Osteocyte (in vitro differentiated cells): ENCODE measurements around the gene CACNA1C. TPM values are rescaled to one million over a fixed set of nuclear protein-coding genes. Genes with fewer than 3 reads are reported as not detected.
"Not testable (repeated sequence)": the region's sequence is repeated elsewhere in the genome, so short reads cannot be mapped to it uniquely, and the experiment has no call there.

Experiments used
- DNase-seq: peaks from one replicate; pipeline ENCODE4 v3.0.0; 2021; ENCODE audit warnings: mixed read lengths; ENCODE audit not compliant: unreplicated experiment; ENCODE audit errors: extremely low spot score
- H3K27ac Mint-ChIP-seq: one replicate; pipeline ENCODE4 v1.8.0; 2021; ENCODE audit warnings: mild to moderate bottlenecking, mixed read lengths; ENCODE audit not compliant: unreplicated experiment
- H3K27me3 Mint-ChIP-seq: one replicate; pipeline ENCODE4 v1.8.0; 2021; ENCODE audit warnings: mixed read lengths; ENCODE audit not compliant: unreplicated experiment
- H3K36me3 Mint-ChIP-seq: one replicate; pipeline ENCODE4 v1.8.0; 2021; ENCODE audit warnings: mixed read lengths; ENCODE audit not compliant: unreplicated experiment
- H3K4me1 Mint-ChIP-seq: one replicate; pipeline ENCODE4 v1.8.0; 2021; ENCODE audit warnings: mixed read lengths; ENCODE audit not compliant: unreplicated experiment
- H3K4me3 Mint-ChIP-seq: one replicate; pipeline ENCODE4 v1.8.0; 2021; ENCODE audit warnings: mild to moderate bottlenecking, moderate library complexity, mixed read lengths; ENCODE audit not compliant: unreplicated experiment
- H3K9me3 Mint-ChIP-seq: one replicate; pipeline ENCODE4 v1.8.0; 2021; ENCODE audit warnings: mixed read lengths; ENCODE audit not compliant: unreplicated experiment
- total RNA-seq: library from RNA; stranded (reverse); gene quantifications from 2 replicates; pipeline ENCODE4 v1.2.1, GENCODE V29; 2021
- TF ChIP-seq, protein P1 (sequence below): fragments of 200-600 bp; sonication (generic); IDR thresholded peaks from 2 replicates; pipeline ENCODE4 v1.5.0; 2021; ENCODE audit warnings: antibody characterized with exemption, mild to moderate bottlenecking, moderate library complexity

Gene CACNA1C
- total RNA-seq, 1 donor from 2014 or later, result 67.4 TPM

DNA sequence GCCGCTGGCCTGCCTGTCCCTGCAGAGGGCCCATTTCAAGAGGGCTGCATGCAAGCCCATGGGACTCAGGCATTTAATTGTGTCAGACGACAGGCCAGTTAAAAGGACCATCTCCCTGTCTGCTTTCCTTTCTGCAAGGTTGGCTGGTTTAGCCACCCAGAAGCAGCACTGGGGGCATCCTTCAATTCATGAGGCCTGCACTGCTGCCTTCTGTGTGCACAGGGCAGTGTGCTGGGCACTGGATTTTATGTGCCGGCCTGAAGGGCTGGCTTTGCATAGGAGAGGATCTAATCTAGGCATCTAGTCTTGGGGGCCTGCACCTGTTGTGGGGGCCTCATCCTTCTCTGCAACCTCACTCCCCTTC lies 627.9 kb downstream of the CACNA1C start:
- Mint-ChIP-seq H3K4me1 (peaks cover 3% of the 10 kb centered on the region), H3K4me3 (no peak overlapping the region), H3K27me3 (no peaks in the 10 kb centered on the region), H3K36me3 (peaks cover 42% of the 10 kb centered on the region), H3K27ac (no peak overlapping the region), H3K9me3 (no peaks in the 10 kb centered on the region)
- DNase-seq, result no peak
- TF ChIP-seq, protein P1, sequence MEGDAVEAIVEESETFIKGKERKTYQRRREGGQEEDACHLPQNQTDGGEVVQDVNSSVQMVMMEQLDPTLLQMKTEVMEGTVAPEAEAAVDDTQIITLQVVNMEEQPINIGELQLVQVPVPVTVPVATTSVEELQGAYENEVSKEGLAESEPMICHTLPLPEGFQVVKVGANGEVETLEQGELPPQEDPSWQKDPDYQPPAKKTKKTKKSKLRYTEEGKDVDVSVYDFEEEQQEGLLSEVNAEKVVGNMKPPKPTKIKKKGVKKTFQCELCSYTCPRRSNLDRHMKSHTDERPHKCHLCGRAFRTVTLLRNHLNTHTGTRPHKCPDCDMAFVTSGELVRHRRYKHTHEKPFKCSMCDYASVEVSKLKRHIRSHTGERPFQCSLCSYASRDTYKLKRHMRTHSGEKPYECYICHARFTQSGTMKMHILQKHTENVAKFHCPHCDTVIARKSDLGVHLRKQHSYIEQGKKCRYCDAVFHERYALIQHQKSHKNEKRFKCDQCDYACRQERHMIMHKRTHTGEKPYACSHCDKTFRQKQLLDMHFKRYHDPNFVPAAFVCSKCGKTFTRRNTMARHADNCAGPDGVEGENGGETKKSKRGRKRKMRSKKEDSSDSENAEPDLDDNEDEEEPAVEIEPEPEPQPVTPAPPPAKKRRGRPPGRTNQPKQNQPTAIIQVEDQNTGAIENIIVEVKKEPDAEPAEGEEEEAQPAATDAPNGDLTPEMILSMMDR, result no peak

DNA sequence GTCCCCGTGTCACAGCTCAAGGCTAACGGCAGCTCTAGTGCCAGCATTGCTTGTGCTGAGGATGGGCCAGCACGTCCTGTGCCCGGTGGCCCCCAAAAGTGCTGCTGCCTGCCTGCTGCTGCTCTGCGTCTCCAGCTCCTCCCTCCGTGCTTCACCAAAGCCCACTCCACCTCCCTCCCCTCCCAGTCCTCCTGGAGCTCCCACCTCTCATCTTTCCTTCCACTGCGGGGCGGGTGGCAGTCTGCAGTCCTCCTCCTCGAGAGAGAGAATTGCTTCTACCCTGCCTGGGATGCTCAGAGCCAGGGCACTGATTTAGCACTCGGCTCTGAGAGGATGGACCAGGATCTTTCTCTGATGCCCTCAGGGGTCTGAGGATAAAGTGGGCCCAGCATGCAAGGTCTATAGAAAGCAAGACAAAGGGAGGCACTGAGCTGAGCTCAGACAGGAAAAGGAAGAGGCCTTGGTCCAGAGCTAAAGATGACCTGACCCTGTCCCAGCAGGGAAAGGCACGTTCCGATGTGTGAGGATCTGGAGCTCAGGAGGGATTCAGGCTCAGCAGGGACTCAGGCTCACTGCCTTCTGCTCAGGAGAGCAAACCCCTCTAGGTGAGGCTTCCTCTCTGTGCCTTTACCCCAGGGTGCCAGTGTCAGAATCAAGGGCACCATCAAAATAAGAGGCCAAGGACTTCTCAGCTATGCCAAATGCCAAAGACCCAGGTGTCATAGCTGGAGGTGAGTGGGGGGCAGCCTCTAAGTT lies 628.8 kb downstream of the CACNA1C start:
- H3K27ac Mint-ChIP-seq, result no peak overlapping the region
- H3K9me3 Mint-ChIP-seq, result no peaks in the 10 kb centered on the region
- DNase-seq, result no peak
- TF ChIP-seq, protein P1, result no peak
- peaks cover 48% of the 10 kb centered on the region for H3K36me3 Mint-ChIP-seq
- H3K27me3 Mint-ChIP-seq, result no peaks in the 10 kb centered on the region
- peaks cover 3% of the 10 kb centered on the region for H3K4me1 Mint-ChIP-seq
- no peak overlapping the region for H3K4me3 Mint-ChIP-seq

- TF ChIP-seq, protein P1, result peak; percentile 48
- H3K27me3 Mint-ChIP-seq, result no peaks in the 10 kb centered on the region
Measured at GRCh38 chr12:2682296-2683251, 629.8 kb downstream of the CACNA1C start.

DNA sequence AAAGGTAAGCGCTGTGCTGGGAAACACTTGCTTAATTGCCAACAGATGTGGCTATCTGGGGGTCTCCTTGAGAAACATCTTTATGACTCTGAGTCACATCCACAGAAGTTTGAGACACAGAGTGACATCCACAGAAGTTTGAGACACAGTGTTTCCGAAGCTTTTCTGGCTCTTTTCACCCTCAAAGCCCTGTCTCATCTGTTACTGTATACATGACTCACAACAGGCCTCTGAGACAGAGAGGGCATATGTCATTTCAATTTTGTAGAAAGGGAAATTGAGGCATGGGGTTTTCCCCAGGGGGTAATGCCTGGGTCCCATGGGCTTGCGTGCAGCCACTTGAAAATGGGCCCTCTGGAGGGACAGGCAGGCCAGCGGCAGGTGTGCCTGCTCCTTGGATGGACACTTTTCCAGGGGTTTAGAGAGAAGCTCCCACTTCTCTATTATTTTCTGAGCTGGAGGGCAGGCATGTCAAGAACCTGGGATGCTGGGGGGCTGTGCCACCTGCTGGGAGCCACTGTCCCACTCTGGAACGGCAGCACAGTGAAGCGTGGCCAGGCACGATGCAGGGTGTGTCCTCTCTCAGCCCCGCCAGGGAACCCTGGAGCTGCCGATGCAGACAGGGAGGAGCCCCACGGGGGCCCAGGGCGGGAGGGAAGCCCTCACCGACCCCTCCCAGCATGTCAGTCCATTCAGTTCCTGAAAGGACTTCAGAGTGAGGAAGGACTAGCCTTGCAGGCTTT lies 630.7 kb downstream of the CACNA1C start:
- TF ChIP-seq, protein P1, result no peak
- H3K27ac Mint-ChIP-seq, result no peak overlapping the region
- H3K9me3 Mint-ChIP-seq, result no peaks in the 10 kb centered on the region
- peaks cover 52% of the 10 kb centered on the region for H3K36me3 Mint-ChIP-seq
- H3K27me3 Mint-ChIP-seq, result no peaks in the 10 kb centered on the region
- H3K4me3 Mint-ChIP-seq, result no peak overlapping the region
- DNase-seq, result no peak
- H3K4me1 Mint-ChIP-seq, result peaks cover 3% of the 10 kb centered on the region

More at GRCh38 chr12:2682296-2683251, 629.8 kb downstream of the CACNA1C start:
- no peak for DNase-seq
- Mint-ChIP-seq H3K36me3 (peaks cover 50% of the 10 kb centered on the region), H3K27ac (peak overlapping the region; percentile 24), H3K4me1 (peaks cover 3% of the 10 kb centered on the region), H3K4me3 (no peak overlapping the region), H3K9me3 (no peaks in the 10 kb centered on the region)

DNA sequence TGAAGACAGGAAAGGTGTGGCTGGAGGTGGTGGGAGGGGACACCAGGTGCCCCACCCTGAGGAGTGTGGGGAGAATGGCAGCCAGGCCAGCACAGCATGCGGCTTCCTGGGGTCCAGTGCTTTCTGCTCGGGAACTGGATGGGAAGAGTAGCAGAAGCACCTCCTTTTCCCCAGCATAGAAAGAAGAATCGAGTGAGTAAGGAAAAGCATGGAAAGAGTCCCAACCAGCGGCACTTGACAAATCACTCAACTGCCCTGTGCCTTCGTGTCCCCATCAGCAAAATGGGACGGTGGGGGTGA lies 631.2 kb downstream of the CACNA1C start:
- peaks cover 50% of the 10 kb centered on the region for H3K36me3 Mint-ChIP-seq
- H3K27ac Mint-ChIP-seq, H3K4me3 Mint-ChIP-seq, H3K27me3 Mint-ChIP-seq, H3K9me3 Mint-ChIP-seq, H3K4me1 Mint-ChIP-seq, DNase-seq: not testable (repeated sequence)

DNA sequence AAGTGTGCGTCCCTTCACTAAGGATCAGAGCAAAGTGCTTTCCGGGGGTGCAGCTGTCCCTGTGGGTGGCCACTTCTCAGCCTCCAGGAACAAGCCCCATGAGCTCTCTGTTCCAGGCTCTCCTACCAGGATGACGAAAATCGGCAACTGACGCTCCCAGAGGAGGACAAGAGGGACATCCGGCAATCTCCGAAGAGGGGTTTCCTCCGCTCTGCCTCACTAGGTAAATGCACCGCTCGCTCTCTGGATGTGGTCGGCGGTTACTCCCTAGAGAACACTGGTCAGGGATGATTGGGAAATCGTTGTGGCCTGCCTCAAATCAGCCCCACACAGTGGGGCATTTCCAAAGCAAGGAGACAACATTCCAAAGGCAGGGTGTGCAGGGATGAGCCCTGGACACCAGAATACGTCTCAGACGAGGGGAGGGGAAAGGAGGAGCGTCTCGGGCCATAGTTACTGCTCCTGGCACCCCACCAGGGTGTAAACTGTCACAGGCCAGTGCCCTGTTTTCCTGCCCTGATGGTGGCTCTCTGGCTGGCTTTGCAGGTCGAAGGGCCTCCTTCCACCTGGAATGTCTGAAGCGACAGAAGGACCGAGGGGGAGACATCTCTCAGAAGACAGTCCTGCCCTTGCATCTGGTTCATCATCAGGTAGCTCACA lies 633.0 kb downstream of the CACNA1C start:
- peak; percentile 53 for DNase-seq
- H3K27me3 Mint-ChIP-seq, H3K4me3 Mint-ChIP-seq: not testable (repeated sequence)

More for the DNA sequence above, 633.0 kb downstream of the CACNA1C start:
- not testable (repeated sequence) for H3K27ac Mint-ChIP-seq, H3K4me1 Mint-ChIP-seq, H3K9me3 Mint-ChIP-seq
- H3K36me3 Mint-ChIP-seq, result peaks cover 55% of the 10 kb centered on the region
